CD14-positive monocyte (primary cell): ENCODE data around the gene CHFR. TPM values are rescaled to one million over a fixed set of nuclear protein-coding genes. Genes with fewer than 3 reads are reported as not detected.

Source experiments
- DNase-seq, 3 donors: peaks; one replicate each; pipeline ENCODE4 v3.0.0-alpha.2; 2011 to 2022
- H2AFZ ChIP-seq: 2 replicates; pipeline ENCODE4 v1.6.0; 2012; ENCODE audit warnings: mild to moderate bottlenecking, low read depth, low read length, inconsistent platforms; ENCODE audit not compliant: insufficient read depth, poor library complexity, severe bottlenecking
- H3K27ac ChIP-seq, 2 donors: 1 replicate in 1 of 2; 2 replicates in 1 of 2; pipeline ENCODE4 v1.5.1; 2012 to 2013; ENCODE audit warnings: low read length in 2 of 2, control low read depth in 1 of 2, inconsistent platforms in 1 of 2, low read depth in 1 of 2, mild to moderate bottlenecking in 1 of 2
- H3K27me3 ChIP-seq, 2 donors: one replicate each; pipeline versions ENCODE4 v1.6.0 to v1.6.1; 2011 to 2013; ENCODE audit warnings: low read length in 2 of 2; ENCODE audit not compliant: control insufficient read depth in 2 of 2, insufficient read depth in 2 of 2
- H3K36me3 ChIP-seq, 2 donors: replicated peaks in 1 of 2; 1 replicate in 1 of 2; 2 replicates in 1 of 2; pipeline versions ENCODE4 v1.5.1 to v1.6.1; 2012 to 2013; ENCODE audit warnings: low read length in 2 of 2, control low read depth in 1 of 2, inconsistent platforms in 1 of 2, mild to moderate bottlenecking in 1 of 2; ENCODE audit not compliant: insufficient read depth in 2 of 2, control insufficient read depth in 1 of 2
- H3K4me1 ChIP-seq, 2 donors: 1 replicate in 1 of 2; 2 replicates in 1 of 2; pipeline versions ENCODE4 v1.5.1 to v1.6.1; 2012 to 2013; ENCODE audit warnings: low read length in 2 of 2, control low read depth in 1 of 2, inconsistent platforms in 1 of 2, mild to moderate bottlenecking in 1 of 2, moderate library complexity in 1 of 2; ENCODE audit not compliant: insufficient read depth in 2 of 2, control insufficient read depth in 1 of 2
- H3K4me2 ChIP-seq: replicated peaks from 2 replicates; pipeline ENCODE3; 2012; ENCODE audit warnings: low read length, moderate library complexity, mild to moderate bottlenecking; ENCODE audit not compliant: poor library complexity, severe bottlenecking; ENCODE audit errors: extremely low read depth
- H3K4me3 ChIP-seq, 3 experiments: fragments of 200-600 bp in 1 of 3; sonication (generic) in 1 of 3; replicated peaks in 1 of 3; 1 replicate in 2 of 3; 2 replicates in 1 of 3; pipeline ENCODE4 v1.5.1; 2011 to 2013; ENCODE audit warnings: low read length in 3 of 3, mild to moderate bottlenecking in 3 of 3, control low read depth in 2 of 3, low read depth in 2 of 3, inconsistent platforms in 1 of 3, moderate library complexity in 1 of 3
- H3K79me2 ChIP-seq: 2 replicates; pipeline ENCODE4 v1.6.0; 2012; ENCODE audit warnings: mild to moderate bottlenecking, control low read depth, inconsistent platforms, low read length, moderate library complexity; ENCODE audit not compliant: insufficient read depth
- H3K9ac ChIP-seq: 2 replicates; pipeline ENCODE4 v1.6.0; 2017; ENCODE audit warnings: low read length, mild to moderate bottlenecking; ENCODE audit not compliant: insufficient read depth, poor library complexity, severe bottlenecking
- H3K9me3 ChIP-seq, 2 donors: replicated peaks in 1 of 2; 1 replicate in 1 of 2; 2 replicates in 1 of 2; pipeline versions ENCODE4 v1.5.1 to v1.6.1; 2012 to 2013; ENCODE audit warnings: low read length in 2 of 2, control low read depth in 1 of 2; ENCODE audit not compliant: control insufficient read depth in 1 of 2, insufficient read depth in 1 of 2
- H4K20me1 ChIP-seq: 2 replicates; pipeline ENCODE4 v1.6.0; 2012; ENCODE audit warnings: mild to moderate bottlenecking, low read length, control low read depth, moderate library complexity; ENCODE audit not compliant: insufficient read depth
- H3K27ac Mint-ChIP-seq, 7 donors: one replicate each; pipeline ENCODE4 v1.8.0; 2020; ENCODE audit warnings: mild to moderate bottlenecking in 7 of 7, mixed read lengths in 7 of 7, moderate library complexity in 6 of 7, inconsistent platforms in 2 of 7
- H3K27me3 Mint-ChIP-seq, 3 donors: one replicate each; pipeline ENCODE4 v1.8.0; 2021 to 2022; ENCODE audit warnings: low read depth in 3 of 3, mild to moderate bottlenecking in 3 of 3, mixed read lengths in 3 of 3, moderate library complexity in 3 of 3, inconsistent platforms in 1 of 3
- H3K36me3 Mint-ChIP-seq, 2 donors: one replicate each; pipeline ENCODE4 v1.8.0; 2020; ENCODE audit warnings: mixed read lengths in 2 of 2, inconsistent platforms in 1 of 2, mild to moderate bottlenecking in 1 of 2
- H3K4me1 Mint-ChIP-seq: one replicate; pipeline ENCODE4 v1.8.0; 2020; ENCODE audit warnings: mild to moderate bottlenecking, mixed read lengths
- H3K4me3 Mint-ChIP-seq, 2 donors: one replicate each; pipeline ENCODE4 v1.8.0; 2020; ENCODE audit warnings: mild to moderate bottlenecking in 2 of 2, mixed read lengths in 2 of 2, moderate library complexity in 1 of 2
- H3K9me3 Mint-ChIP-seq, 7 donors: one replicate each; pipeline ENCODE4 v1.8.0; 2020 to 2022; ENCODE audit warnings: mixed read lengths in 7 of 7, mild to moderate bottlenecking in 6 of 7, moderate library complexity in 6 of 7, inconsistent platforms in 2 of 7
- CTCF ChIP-seq: fragments of 200-600 bp; IDR thresholded peaks from one replicate; pipeline ENCODE4 v1.8.0; 2022; ENCODE audit warnings: antibody characterized with exemption, mild to moderate bottlenecking
- WGBS: methylation state at CpG from one replicate; pipeline ENCODE4 v1.1.5; 2013; ENCODE audit warnings: missing lambda C conversion rate; ENCODE audit not compliant: insufficient coverage; 5-methylcytosine and 5-hydroxymethylcytosine counted together
- intact Hi-C, 2 donors: fragments of 100-400 bp; cut with micrococcal nuclease; formaldehyde crosslinking; loops; one replicate each; pipeline versions ENCODE4 v1.15.0 to v1.15.1; 2023
- polyA plus RNA-seq, 3 donors: library from polyadenylated mRNA; depleted of rRNA in 1 of 3; unstranded in 2 of 3; stranded (reverse) in 1 of 3; fragments of 300-500 nt in 2 of 3; fragments of >200 nt in 1 of 3; fragmentation: Illumina TruSeq in 2 of 3; gene quantifications; 1 replicate in 2 of 3; 2 replicates in 1 of 3; pipeline ENCODE4 v1.2.3, GENCODE V29; 2012 to 2021

The CHFR gene
- polyA plus RNA-seq, 3 donors, result 28.0 to 76.3 (median 39.3) TPM

DNA sequence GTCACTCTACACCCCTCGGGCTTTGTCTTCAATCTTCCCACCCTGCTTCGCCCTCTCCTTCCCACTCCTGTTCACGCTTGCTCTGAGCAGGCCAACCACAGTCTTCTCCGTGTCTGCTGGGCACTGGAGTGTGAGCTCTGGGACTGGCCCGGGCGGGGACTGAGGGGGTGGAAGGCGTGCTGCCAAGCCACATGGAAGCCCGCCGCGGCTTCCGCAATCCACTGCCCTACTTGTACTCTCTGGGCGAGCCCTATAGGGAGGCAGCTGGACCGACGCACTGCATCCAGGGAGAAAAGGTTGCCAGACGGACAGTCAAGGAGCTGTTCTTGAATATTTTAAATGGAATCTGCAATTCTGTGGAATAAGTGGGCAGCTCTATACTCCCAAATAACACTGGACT, 83.5 kb downstream of the CHFR start:
- H3K4me3 ChIP-seq, result no peak overlapping the region
- peak overlapping the region in 3 of 7 donors; percentile 12 to 63 (median 14) for H3K27ac Mint-ChIP-seq
- H3K27me3 Mint-ChIP-seq, result no peaks in the 10 kb centered on the region
- no peaks in the 10 kb centered on the region for H3K27me3 ChIP-seq
- no peaks in the 10 kb centered on the region for H3K4me1 Mint-ChIP-seq
- H4K20me1 ChIP-seq, result peaks cover 24% of the 10 kb centered on the region
- H3K9ac ChIP-seq, result no peak overlapping the region
- no peak overlapping the region for H3K4me2 ChIP-seq
- H2AFZ ChIP-seq, result no peak overlapping the region
- intact Hi-C loops, result no loop called here
- no peaks in the 10 kb centered on the region for H3K9me3 ChIP-seq
- peaks cover 20% of the 10 kb centered on the region for H3K79me2 ChIP-seq
- DNase-seq, result no peak
- H3K4me3 Mint-ChIP-seq, result no peak overlapping the region
- no peak overlapping the region for H3K27ac ChIP-seq
- WGBS, result 94% methylated on average over 9 of the region's 15 CpGs
- peaks cover 0 to 2% (median 0%) of the 10 kb centered on the region in 7 donors for H3K9me3 Mint-ChIP-seq
- peaks cover 86 to 97% of the 10 kb centered on the region in 2 donors for H3K36me3 ChIP-seq
- no peak for TF ChIP-seq CTCF
- no peaks in the 10 kb centered on the region for H3K4me1 ChIP-seq
- peaks cover 82 to 94% of the 10 kb centered on the region in 2 donors for H3K36me3 Mint-ChIP-seq

DNA sequence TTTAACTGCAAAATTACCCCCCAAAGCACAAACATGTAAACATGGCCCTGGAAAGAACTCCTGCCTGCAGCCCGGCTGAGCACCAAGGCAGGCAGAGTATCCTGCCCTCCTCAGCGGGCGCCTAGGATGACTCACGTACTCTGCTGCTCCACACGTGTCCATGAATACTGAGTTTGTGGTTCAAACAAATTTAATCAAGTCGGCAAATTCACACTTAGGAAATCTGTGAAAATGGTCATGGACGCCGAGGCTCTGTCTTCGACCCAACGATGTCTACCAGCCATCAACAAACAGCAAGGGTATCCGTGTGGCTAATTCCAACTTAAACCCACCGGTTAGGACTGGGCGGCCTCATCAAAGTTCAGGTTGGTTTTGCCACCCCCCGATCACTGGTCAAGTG, 84.3 kb downstream of the CHFR start:
- no peak for TF ChIP-seq CTCF
- H3K4me3 Mint-ChIP-seq, result no peak overlapping the region
- H3K9ac ChIP-seq, result no peak overlapping the region
- H3K4me3 ChIP-seq, result no peak overlapping the region
- no peak overlapping the region for H2AFZ ChIP-seq
- peaks cover 86 to 96% of the 10 kb centered on the region in 2 donors for H3K36me3 ChIP-seq
- H3K36me3 Mint-ChIP-seq, result peaks cover 81 to 94% of the 10 kb centered on the region in 2 donors
- no peak for DNase-seq
- H3K4me2 ChIP-seq, result no peak overlapping the region
- H3K27ac Mint-ChIP-seq, result peak overlapping the region in 3 of 7 donors; percentile 12 to 37 (median 27)
- H3K27ac ChIP-seq, result no peak overlapping the region
- no peaks in the 10 kb centered on the region for H3K27me3 Mint-ChIP-seq
- no peaks in the 10 kb centered on the region for H3K27me3 ChIP-seq
- peaks cover 0 to 2% (median 0%) of the 10 kb centered on the region in 7 donors for H3K9me3 Mint-ChIP-seq
- H3K4me1 Mint-ChIP-seq, result no peaks in the 10 kb centered on the region
- H3K9me3 ChIP-seq, result no peaks in the 10 kb centered on the region
- H3K4me1 ChIP-seq, result no peaks in the 10 kb centered on the region
- H4K20me1 ChIP-seq, result peaks cover 24% of the 10 kb centered on the region
- peaks cover 20% of the 10 kb centered on the region for H3K79me2 ChIP-seq
- intact Hi-C loops, result no loop called here
- 94% methylated on average over 10 of the region's 14 CpGs for WGBS
